ENCODE data around the gene THSD7B.

GRCh38 chr2:137467246-137467862, 702.0 kb downstream of the THSD7B start:
- TF ChIP-seq, protein P1, sequence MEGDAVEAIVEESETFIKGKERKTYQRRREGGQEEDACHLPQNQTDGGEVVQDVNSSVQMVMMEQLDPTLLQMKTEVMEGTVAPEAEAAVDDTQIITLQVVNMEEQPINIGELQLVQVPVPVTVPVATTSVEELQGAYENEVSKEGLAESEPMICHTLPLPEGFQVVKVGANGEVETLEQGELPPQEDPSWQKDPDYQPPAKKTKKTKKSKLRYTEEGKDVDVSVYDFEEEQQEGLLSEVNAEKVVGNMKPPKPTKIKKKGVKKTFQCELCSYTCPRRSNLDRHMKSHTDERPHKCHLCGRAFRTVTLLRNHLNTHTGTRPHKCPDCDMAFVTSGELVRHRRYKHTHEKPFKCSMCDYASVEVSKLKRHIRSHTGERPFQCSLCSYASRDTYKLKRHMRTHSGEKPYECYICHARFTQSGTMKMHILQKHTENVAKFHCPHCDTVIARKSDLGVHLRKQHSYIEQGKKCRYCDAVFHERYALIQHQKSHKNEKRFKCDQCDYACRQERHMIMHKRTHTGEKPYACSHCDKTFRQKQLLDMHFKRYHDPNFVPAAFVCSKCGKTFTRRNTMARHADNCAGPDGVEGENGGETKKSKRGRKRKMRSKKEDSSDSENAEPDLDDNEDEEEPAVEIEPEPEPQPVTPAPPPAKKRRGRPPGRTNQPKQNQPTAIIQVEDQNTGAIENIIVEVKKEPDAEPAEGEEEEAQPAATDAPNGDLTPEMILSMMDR (IDR thresholded peaks at IDR 0.05), result peak; percentile 35; the same call in 2 of the 3 replicates
- TF ChIP-seq POLR2A (IDR thresholded peaks at IDR 0.05; ENCODE audit: low read length) (no peak), EP300 (IDR thresholded peaks at IDR 0.05) (no peak), JUNB (IDR thresholded peaks at IDR 0.05) (no peak), MAZ (IDR thresholded peaks at IDR 0.05; ENCODE audit: borderline replicate concordance, low read depth, low read length) (no peak), RFX5 (IDR thresholded peaks at IDR 0.05) (no peak), HDAC2 (IDR thresholded peaks at IDR 0.05) (no peak), SMC3 (IDR thresholded peaks at IDR 0.05) (peak; percentile 28; the same call in 2 of the 3 replicates), ZFP36 (IDR thresholded peaks at IDR 0.05; ENCODE audit: borderline replicate concordance, partially characterized antibody) (no peak), KDM5A (IDR thresholded peaks at IDR 0.05) (no peak), EHMT2 (IDR thresholded peaks at IDR 0.05; ENCODE audit: low read depth) (no peak), CBX8 (IDR thresholded peaks at IDR 0.05) (no peak)
- TF ChIP-seq, protein P2, sequence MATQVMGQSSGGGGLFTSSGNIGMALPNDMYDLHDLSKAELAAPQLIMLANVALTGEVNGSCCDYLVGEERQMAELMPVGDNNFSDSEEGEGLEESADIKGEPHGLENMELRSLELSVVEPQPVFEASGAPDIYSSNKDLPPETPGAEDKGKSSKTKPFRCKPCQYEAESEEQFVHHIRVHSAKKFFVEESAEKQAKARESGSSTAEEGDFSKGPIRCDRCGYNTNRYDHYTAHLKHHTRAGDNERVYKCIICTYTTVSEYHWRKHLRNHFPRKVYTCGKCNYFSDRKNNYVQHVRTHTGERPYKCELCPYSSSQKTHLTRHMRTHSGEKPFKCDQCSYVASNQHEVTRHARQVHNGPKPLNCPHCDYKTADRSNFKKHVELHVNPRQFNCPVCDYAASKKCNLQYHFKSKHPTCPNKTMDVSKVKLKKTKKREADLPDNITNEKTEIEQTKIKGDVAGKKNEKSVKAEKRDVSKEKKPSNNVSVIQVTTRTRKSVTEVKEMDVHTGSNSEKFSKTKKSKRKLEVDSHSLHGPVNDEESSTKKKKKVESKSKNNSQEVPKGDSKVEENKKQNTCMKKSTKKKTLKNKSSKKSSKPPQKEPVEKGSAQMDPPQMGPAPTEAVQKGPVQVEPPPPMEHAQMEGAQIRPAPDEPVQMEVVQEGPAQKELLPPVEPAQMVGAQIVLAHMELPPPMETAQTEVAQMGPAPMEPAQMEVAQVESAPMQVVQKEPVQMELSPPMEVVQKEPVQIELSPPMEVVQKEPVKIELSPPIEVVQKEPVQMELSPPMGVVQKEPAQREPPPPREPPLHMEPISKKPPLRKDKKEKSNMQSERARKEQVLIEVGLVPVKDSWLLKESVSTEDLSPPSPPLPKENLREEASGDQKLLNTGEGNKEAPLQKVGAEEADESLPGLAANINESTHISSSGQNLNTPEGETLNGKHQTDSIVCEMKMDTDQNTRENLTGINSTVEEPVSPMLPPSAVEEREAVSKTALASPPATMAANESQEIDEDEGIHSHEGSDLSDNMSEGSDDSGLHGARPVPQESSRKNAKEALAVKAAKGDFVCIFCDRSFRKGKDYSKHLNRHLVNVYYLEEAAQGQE (IDR thresholded peaks at IDR 0.05), result no peak
- TF ChIP-seq, protein P3, sequence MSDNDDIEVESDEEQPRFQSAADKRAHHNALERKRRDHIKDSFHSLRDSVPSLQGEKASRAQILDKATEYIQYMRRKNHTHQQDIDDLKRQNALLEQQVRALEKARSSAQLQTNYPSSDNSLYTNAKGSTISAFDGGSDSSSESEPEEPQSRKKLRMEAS (IDR thresholded peaks at IDR 0.05), result no peak
